Activated CD8-positive, alpha-beta memory T cell treated with anti-CD3 and anti-CD28 coated beads for 1 hour (primary cell): ENCODE measurements around the gene RAET1E.
"Not testable (repeated sequence)": the region's sequence is repeated elsewhere in the genome, so short reads cannot be mapped to it uniquely, and the experiment has no call there.

ENCODE experiments used
- DNase-seq, 2 donors: peaks; one replicate each; pipeline ENCODE4 v3.0.0-alpha.2; 2020; ENCODE audit warnings: low read depth in 1 of 2; ENCODE audit errors: extremely low read depth in 1 of 2

RAET1E gene

DNA sequence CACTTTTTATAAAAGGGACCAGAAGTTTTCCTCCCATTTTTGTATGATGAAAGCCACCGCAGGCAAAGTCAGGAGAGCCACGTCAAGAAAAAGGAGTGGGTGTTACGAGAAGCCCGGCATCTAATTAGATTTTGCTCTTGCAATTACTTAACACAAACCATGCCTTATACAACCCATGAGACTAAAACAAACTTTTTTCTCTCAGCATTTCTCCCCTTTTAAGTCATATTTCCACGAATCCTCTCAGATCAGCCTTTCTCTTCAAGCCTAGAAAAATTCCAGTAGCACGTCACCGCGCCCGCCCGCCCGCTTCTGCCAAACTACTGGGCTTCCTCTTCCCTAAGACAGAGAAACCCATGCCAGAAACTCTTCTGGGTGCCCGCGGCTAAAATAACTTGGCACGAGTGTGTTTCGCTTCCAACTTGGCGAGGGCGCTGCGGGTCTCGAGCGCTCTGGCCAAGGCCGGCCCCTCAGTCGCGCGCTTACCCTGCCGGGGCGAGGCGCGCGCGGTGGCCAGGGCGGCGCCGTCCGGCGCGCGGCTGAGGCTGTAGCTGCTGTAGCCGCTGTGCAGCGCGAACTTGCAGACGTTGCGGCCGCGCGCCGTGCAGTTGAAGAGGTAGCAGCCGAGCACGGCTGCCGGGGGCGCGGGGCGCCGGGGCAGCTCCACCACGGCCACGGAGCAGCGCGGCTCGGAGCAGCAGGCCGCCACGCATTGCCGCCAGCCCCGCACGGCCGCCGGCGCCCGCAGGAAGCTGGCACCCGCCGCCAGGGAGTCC is 34.8 kb downstream of the RAET1E start:
- no peak for DNase-seq

- not testable (repeated sequence) for DNase-seq
Observed at GRCh38 chr6:149862424-149862738, 35.5 kb downstream of the RAET1E start.

- no peak for DNase-seq
Observed at GRCh38 chr6:149861603-149862423, 36.1 kb downstream of the RAET1E start.

- no peak for DNase-seq
Observed at GRCh38 chr6:149860834-149861602, 36.9 kb downstream of the RAET1E start.

GRCh38 chr6:149860513-149860833 is 37.4 kb downstream of the RAET1E start:
- DNase-seq, result no peak

- DNase-seq, result no peak
Observed at GRCh38 chr6:149859938-149860337, 38.0 kb downstream of the RAET1E start.

DNA sequence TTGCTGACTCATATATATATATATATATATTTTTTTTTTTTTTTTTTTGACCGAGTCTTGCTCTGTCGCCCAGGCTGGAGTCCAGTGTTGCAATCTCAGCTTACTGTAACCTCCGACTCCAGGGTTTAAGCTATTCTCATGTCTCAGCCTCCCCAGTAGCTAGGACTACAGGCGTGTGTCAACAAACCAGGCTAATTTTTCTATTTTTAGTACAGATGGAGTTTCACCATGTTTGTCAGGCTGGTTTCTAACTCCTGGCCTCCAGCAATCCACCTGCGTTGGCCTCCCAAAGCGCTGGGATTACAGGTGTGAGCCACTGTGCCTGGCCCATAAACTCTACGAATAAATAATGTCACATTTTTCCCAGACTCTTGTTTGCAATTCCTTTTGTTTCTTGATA is 38.5 kb downstream of the RAET1E start:
- no peak for DNase-seq

DNA sequence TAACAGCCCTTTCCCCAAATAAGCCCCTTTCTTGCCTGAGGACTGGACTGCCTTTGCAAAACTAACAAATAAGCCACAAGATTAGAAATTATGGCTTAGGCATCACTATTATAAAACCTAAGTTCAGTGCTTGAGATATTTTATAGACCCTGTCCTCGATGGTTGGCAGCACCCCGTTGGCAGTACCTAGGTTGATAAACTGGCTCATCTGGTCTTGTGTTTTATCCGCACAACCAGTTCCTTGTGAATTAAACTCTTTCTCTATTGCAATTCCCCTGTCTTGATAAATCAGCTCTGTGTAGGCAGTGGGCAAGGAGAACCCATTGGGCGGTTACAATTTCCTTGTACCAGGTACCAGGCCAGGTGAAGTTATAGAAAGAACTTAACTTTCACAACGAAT is 40.4 kb downstream of the RAET1E start:
- DNase-seq, result no peak

DNA sequence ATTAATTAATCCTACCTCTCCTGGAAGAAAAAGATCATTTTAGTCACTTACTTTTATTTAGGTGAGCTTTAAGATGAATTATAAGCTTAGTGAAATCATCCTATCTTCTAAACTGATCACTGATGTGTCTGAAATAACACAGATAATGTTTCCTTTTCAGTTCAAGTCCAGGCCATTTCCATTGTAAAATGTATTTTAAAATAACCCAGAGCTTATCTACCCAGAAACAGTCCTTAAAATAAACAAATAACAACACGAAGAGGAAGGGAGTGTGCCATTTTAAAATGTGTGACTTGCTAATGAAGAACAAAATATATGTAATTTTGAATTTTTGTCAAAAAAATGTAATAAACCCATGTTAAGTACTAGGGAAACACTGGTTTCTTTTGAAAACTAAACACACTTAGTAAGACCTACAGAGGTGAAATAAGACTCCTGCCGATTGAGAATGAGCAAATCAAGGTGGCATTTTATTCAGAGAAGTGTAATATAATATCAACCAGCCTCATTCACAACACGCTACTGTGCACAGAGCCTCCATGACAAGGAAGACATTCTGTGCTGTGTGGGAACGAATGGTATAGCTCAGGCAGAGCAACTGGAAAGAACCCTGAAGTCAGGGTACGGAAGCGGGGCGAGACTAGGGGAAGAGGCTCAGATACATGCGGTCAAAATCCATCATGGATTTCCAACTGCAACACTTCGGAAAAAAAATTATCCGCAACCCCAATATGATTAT is 41.5 kb downstream of the RAET1E start:
- no peak for DNase-seq

GRCh38 chr6:149855741-149856140 is 42.2 kb downstream of the RAET1E start:
- DNase-seq, result no peak

DNA sequence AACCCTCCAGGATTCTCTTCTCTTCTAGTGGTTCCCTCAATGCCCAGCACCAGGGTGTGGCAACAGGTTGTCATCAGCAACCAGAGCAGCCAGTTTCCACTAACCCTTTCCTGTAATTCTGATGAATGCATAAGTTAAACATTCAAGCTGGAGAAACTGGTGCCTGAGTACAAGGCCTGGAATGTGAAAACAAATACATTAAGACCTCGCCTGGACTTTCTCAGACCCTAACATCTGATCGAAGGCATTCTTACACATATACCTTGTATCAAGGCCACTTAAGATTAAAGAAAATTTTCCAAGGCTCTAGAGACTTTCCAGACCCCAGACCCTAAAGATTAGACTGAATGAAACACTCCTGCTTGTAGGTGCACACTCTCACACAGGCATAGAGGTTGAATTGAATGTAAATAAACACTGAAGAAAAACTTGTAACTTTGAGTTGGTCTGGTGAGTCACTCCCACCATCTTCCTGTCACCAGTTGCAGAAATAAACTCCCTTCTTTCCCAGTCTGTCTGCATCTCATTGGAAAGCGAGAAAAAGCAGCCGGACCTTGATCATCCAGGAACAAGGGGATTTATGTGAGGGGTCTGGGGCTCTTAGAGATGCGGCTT is 42.8 kb downstream of the RAET1E start:
- no peak for DNase-seq

GRCh38 chr6:149854532-149854931 is 43.4 kb downstream of the RAET1E start:
- DNase-seq, result no peak

DNA sequence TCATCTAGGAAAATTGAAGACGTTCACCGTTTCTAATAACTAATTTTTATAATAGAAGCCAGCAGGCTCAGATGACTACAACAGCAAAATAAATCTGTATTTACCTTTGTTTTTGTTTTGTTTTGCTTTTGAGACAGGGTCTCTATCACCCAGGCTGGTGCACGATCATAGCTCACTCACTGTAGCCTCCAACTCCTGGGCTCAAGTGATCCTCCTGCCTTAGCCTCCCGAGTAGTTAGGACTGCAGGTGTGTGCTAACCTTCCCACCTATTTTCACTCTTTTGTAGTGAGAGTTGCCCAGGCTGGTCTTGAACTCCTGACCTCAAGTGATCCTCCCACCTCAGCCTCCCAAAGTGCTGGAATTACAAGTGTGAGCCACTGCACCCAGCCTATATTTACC is 43.9 kb downstream of the RAET1E start:
- DNase-seq, result not testable (repeated sequence)

DNA sequence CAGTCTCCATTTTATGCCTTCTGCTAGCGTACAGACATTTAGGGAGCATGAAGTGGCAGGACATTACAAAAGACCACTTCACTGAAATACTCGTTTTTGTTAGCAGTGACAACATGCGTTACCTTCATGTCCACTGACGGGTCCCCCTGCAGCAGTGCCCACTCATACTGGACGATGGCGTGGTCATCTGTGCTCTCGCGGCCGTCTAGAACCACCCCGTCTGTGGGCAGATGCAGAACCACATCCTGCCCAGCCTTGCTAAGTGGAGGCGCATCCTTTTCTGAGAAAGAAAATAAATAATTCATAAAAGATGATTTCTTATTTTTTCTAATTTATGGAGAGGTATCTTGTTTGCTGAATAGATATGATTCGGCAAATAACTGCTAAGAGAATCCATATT is 45.0 kb downstream of the RAET1E start:
- no peak for DNase-seq

- DNase-seq, result no peak
Observed at GRCh38 chr6:149852180-149852579, 45.7 kb downstream of the RAET1E start.

GRCh38 chr6:149851461-149852110 is 46.3 kb downstream of the RAET1E start:
- DNase-seq, result no peak

GRCh38 chr6:149848343-149848742 is 49.6 kb downstream of the RAET1E start:
- DNase-seq, result not testable (repeated sequence)
